Measurements from ENCODE around the gene SYNE1.

- TF ChIP-seq CTCF (IDR thresholded peaks at IDR 0.05) = no peak
- TF ChIP-seq EZH2 (IDR thresholded peaks at IDR 0.05) = no peak
Measured at GRCh38 chr6:152532556-152533422, 104.4 kb downstream of the SYNE1 start.

Measured in neural progenitor cell (in vitro differentiated cells).